Dendritic cell treated with granulocyte-macrophage colony-stimulating factor and Interleukin-4, amounts not matched to agents 40 ng/mL and 50 ng/mL, for 4 days (primary cell): ENCODE results near the gene ERN1.
"Not testable (repeated sequence)": the region's sequence is repeated elsewhere in the genome, so short reads cannot be mapped to it uniquely, and the experiment has no call there.

Source experiments
- H3K27ac Mint-ChIP-seq: one replicate; pipeline ENCODE4 v1.8.0; 2022; ENCODE audit warnings: mild to moderate bottlenecking, mixed read lengths
- H3K27me3 Mint-ChIP-seq: one replicate; pipeline ENCODE4 v1.8.0; 2022; ENCODE audit warnings: mild to moderate bottlenecking, mixed read lengths
- H3K36me3 Mint-ChIP-seq: one replicate; pipeline ENCODE4 v1.8.0; 2022; ENCODE audit warnings: low read depth, mixed read lengths
- H3K4me1 Mint-ChIP-seq: one replicate; pipeline ENCODE4 v1.8.0; 2022; ENCODE audit warnings: low read depth, mixed read lengths
- H3K4me3 Mint-ChIP-seq: one replicate; pipeline ENCODE4 v1.8.0; 2022; ENCODE audit warnings: mild to moderate bottlenecking, moderate library complexity, mixed read lengths
- H3K9me3 Mint-ChIP-seq: one replicate; pipeline ENCODE4 v1.8.0; 2022; ENCODE audit warnings: mixed read lengths
- intact Hi-C: fragments of 100-400 bp; cut with micrococcal nuclease; formaldehyde crosslinking; loops from one replicate; pipeline ENCODE4 v1.15.0; 2022

The ERN1 gene

GRCh38 chr17:64129765-64130558 lies at the start of gene ERN1:
Gene ERN1, minus strand, starts transcription at chr17:64130144. Its CDS starts 115 bp downstream, at chr17:64130029.
- Mint-ChIP-seq H3K4me1 (peaks cover 50% of the 10 kb centered on the region), H3K27ac (peak within 1 kb of the TSS; percentile 100), H3K9me3 (no peaks in the 10 kb centered on the region), H3K4me3 (peak within 1 kb of the TSS; percentile 82), H3K36me3 (peaks cover 6% of the 10 kb centered on the region), H3K27me3 (no peaks in the 10 kb centered on the region)
- intact Hi-C loops = loop anchor here (1.0 to 5.0 kb wide), 6 partner anchors 15 to 213 kb away; partner anchors contain the start of gene GH1

- H3K9me3 Mint-ChIP-seq, H3K4me3 Mint-ChIP-seq, intact Hi-C loops, H3K36me3 Mint-ChIP-seq, H3K27me3 Mint-ChIP-seq: not testable (repeated sequence)
- H3K27ac Mint-ChIP-seq = peak overlapping the region; percentile 60
- H3K4me1 Mint-ChIP-seq = peaks cover 77% of the 10 kb centered on the region
Observed at GRCh38 chr17:64179024-64179423, 49.1 kb upstream of the ERN1 start.

GRCh38 chr17:64178011-64178825 lies 48.3 kb upstream of the ERN1 start:
- H3K27ac Mint-ChIP-seq = peak overlapping the region; percentile 0
- no peak overlapping the region for H3K4me3 Mint-ChIP-seq
- H3K27me3 Mint-ChIP-seq = no peaks in the 10 kb centered on the region
- H3K4me1 Mint-ChIP-seq = peaks cover 77% of the 10 kb centered on the region
- intact Hi-C loops = no loop called here
- no peaks in the 10 kb centered on the region for H3K9me3 Mint-ChIP-seq
- peaks cover 9% of the 10 kb centered on the region for H3K36me3 Mint-ChIP-seq

GRCh38 chr17:64177311-64178010 lies 47.5 kb upstream of the ERN1 start:
- Mint-ChIP-seq H3K27me3 (no peaks in the 10 kb centered on the region), H3K27ac (peak overlapping the region; percentile 0), H3K4me3 (no peak overlapping the region), H3K36me3 (peaks cover 9% of the 10 kb centered on the region), H3K4me1 (peaks cover 76% of the 10 kb centered on the region), H3K9me3 (no peaks in the 10 kb centered on the region)
- intact Hi-C loops = no loop called here

GRCh38 chr17:64176556-64176955 lies 46.6 kb upstream of the ERN1 start:
- intact Hi-C loops = no loop called here
- Mint-ChIP-seq H3K4me1 (peaks cover 81% of the 10 kb centered on the region), H3K4me3 (no peak overlapping the region), H3K9me3 (no peaks in the 10 kb centered on the region), H3K27me3 (no peaks in the 10 kb centered on the region), H3K27ac (peak overlapping the region; percentile 97), H3K36me3 (peaks cover 14% of the 10 kb centered on the region)

- no peaks in the 10 kb centered on the region for H3K27me3 Mint-ChIP-seq
- intact Hi-C loops = no loop called here
- H3K27ac Mint-ChIP-seq = peak overlapping the region; percentile 97
- no peaks in the 10 kb centered on the region for H3K9me3 Mint-ChIP-seq
- H3K4me3 Mint-ChIP-seq = peak overlapping the region; percentile 44
- H3K36me3 Mint-ChIP-seq = peaks cover 31% of the 10 kb centered on the region
- H3K4me1 Mint-ChIP-seq = peaks cover 72% of the 10 kb centered on the region
Observed at GRCh38 chr17:64174686-64175456, 44.9 kb upstream of the ERN1 start.

GRCh38 chr17:64173646-64174045 lies 43.7 kb upstream of the ERN1 start:
- H3K36me3 Mint-ChIP-seq = peaks cover 37% of the 10 kb centered on the region
- intact Hi-C loops = no loop called here
- no peaks in the 10 kb centered on the region for H3K27me3 Mint-ChIP-seq
- H3K4me3 Mint-ChIP-seq = no peak overlapping the region
- H3K27ac Mint-ChIP-seq = peak overlapping the region; percentile 97
- peaks cover 59% of the 10 kb centered on the region for H3K4me1 Mint-ChIP-seq
- H3K9me3 Mint-ChIP-seq = no peaks in the 10 kb centered on the region

- peaks cover 53% of the 10 kb centered on the region for H3K4me1 Mint-ChIP-seq
- peak overlapping the region; percentile 17 for H3K27ac Mint-ChIP-seq
- H3K27me3 Mint-ChIP-seq = no peaks in the 10 kb centered on the region
- peaks cover 33% of the 10 kb centered on the region for H3K36me3 Mint-ChIP-seq
- no peak overlapping the region for H3K4me3 Mint-ChIP-seq
- no peaks in the 10 kb centered on the region for H3K9me3 Mint-ChIP-seq
- intact Hi-C loops = no loop called here
Observed at GRCh38 chr17:64172510-64172909, 42.6 kb upstream of the ERN1 start.

GRCh38 chr17:64171041-64171440 lies 41.1 kb upstream of the ERN1 start:
- Mint-ChIP-seq H3K36me3 (peaks cover 44% of the 10 kb centered on the region), H3K27me3 (no peaks in the 10 kb centered on the region), H3K27ac (peak overlapping the region; percentile 1), H3K4me1 (peaks cover 41% of the 10 kb centered on the region), H3K4me3 (no peak overlapping the region), H3K9me3 (no peaks in the 10 kb centered on the region)
- intact Hi-C loops = no loop called here

GRCh38 chr17:64170286-64170685 lies 40.3 kb upstream of the ERN1 start:
- Mint-ChIP-seq H3K27me3 (no peaks in the 10 kb centered on the region), H3K4me1 (peaks cover 33% of the 10 kb centered on the region), H3K9me3 (no peaks in the 10 kb centered on the region), H3K27ac (no peak overlapping the region), H3K36me3 (peaks cover 51% of the 10 kb centered on the region), H3K4me3 (no peak overlapping the region)
- intact Hi-C loops = no loop called here

- H3K9me3 Mint-ChIP-seq, intact Hi-C loops, H3K27me3 Mint-ChIP-seq, H3K4me3 Mint-ChIP-seq: not testable (repeated sequence)
- Mint-ChIP-seq H3K27ac (peak overlapping the region; percentile 56), H3K36me3 (peaks cover 61% of the 10 kb centered on the region), H3K4me1 (peaks cover 11% of the 10 kb centered on the region)
Observed at GRCh38 chr17:64167666-64168065, 37.7 kb upstream of the ERN1 start.

GRCh38 chr17:64166876-64167275 lies 36.9 kb upstream of the ERN1 start:
- Mint-ChIP-seq H3K36me3 (peaks cover 59% of the 10 kb centered on the region), H3K4me1 (peaks cover 5% of the 10 kb centered on the region), H3K4me3 (no peak overlapping the region), H3K27me3 (no peaks in the 10 kb centered on the region), H3K27ac (no peak overlapping the region), H3K9me3 (no peaks in the 10 kb centered on the region)
- intact Hi-C loops = no loop called here

GRCh38 chr17:64165347-64165746 lies 35.4 kb upstream of the ERN1 start:
- H3K36me3 Mint-ChIP-seq = peaks cover 48% of the 10 kb centered on the region
- intact Hi-C loops = no loop called here
- no peaks in the 10 kb centered on the region for H3K9me3 Mint-ChIP-seq
- no peaks in the 10 kb centered on the region for H3K27me3 Mint-ChIP-seq
- H3K4me3 Mint-ChIP-seq = no peak overlapping the region
- H3K27ac Mint-ChIP-seq = no peak overlapping the region
- H3K4me1 Mint-ChIP-seq = peaks cover 5% of the 10 kb centered on the region
